ENCODE data around the gene AP1S3. TPM values are rescaled to one million over a fixed set of nuclear protein-coding genes. Genes with fewer than 3 reads are reported as not detected.

Gene AP1S3
- total RNA-seq, 4 donors from 2014 or later: 0.80 to 6.4 (median 1.7) TPM

GRCh38 chr2:223846515-223846914, 9.1 kb upstream of the AP1S3 start:
- 73 to 80% methylated on average over 1 of the region's 1 CpG for WGBS, 2 donors
- no peak for DNase-seq (ENCODE audit: low spot score in 2 of 2)
- intact Hi-C loops (cut with DNase I; ENCODE audit: low total_unique reads): no loop called here
- no peak overlapping the region for H3K4me3 ChIP-seq (ENCODE audit: low read depth, poor library complexity, severe bottlenecking)
- TF ChIP-seq CTCF (IDR thresholded peaks at IDR 0.05) (no peak), POLR2A (IDR thresholded peaks at IDR 0.05) (no peak)

DNA sequence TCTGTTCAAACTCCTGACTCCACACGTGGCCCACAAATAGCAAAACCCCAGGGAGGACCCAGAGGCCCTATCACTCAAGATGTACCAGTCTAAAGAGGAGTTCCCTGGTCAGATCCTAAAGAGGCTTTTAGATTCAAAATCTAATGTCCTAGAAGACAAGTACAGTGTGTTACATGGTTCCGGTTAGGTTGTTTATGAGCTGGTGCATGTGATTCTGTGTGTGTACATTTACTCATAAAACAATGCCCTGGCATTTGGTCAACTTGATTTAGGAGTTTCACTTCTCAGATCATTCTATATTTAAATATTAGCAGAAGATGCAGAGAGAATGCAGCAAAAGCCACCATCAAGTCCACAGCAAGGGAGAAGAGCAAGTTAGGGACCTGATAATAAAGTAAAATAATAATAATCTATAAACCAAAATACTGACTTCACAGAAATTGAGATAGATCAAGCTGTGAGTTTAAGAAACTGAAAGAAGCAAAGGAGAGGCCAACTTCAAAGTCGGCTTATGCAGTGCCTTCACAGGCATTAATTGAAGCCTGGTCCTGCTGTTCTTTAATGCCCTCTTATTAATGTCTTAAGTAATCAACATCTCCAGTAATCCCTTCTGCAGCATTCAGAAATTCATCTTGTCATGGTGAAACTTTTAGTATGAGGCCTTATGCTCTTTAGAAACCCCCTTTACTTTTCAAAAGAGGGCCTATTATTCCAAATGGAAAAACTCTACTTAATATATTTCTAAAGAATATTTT, 4.2 kb upstream of the AP1S3 start:
- no peak for DNase-seq (ENCODE audit: low spot score in 2 of 2)
- TF ChIP-seq CTCF (IDR thresholded peaks at IDR 0.05) (no peak), POLR2A (IDR thresholded peaks at IDR 0.05) (no peak)
- WGBS, 2 donors: 68 to 78% methylated on average over 3 of the region's 3 CpGs
- no peak overlapping the region for H3K4me3 ChIP-seq (ENCODE audit: low read depth, poor library complexity, severe bottlenecking)
- intact Hi-C loops (cut with DNase I; ENCODE audit: low total_unique reads): no loop called here

GRCh38 chr2:223835701-223836532, 1.5 kb downstream of the AP1S3 start:
- no peak for DNase-seq (ENCODE audit: low spot score in 2 of 2)
- no peak for TF ChIP-seq CTCF (IDR thresholded peaks at IDR 0.05)
- no peak for TF ChIP-seq POLR2A (IDR thresholded peaks at IDR 0.05)
- 74 to 83% methylated on average over 15 of the region's 15 CpGs for WGBS, 2 donors
- intact Hi-C loops (cut with DNase I; ENCODE audit: low total_unique reads): no loop called here
- no peak overlapping the region for H3K4me3 ChIP-seq (ENCODE audit: low read depth, poor library complexity, severe bottlenecking)

DNA sequence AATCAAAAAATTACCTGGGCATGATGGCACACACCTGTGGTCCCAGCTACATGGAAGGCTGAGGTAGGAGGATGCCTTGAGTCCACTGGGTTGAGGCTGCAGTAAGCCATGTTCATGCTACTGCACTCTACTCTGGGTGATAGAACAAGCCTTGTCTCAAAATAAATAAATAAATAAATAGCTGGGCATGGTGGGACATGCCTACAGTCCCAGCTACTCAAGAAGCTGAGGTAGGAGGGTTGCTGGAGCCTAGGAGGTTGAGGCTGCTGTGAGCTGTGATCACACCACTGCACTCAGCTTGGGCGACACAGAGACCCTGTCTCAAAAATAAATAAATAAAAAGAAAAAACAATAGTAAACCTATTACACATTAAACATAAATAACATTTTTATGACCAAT, 3.0 kb downstream of the AP1S3 start:
- no peak for TF ChIP-seq POLR2A (IDR thresholded peaks at IDR 0.05)
- TF ChIP-seq CTCF (IDR thresholded peaks at IDR 0.05): no peak
- 100% methylated on average over 1 of the region's 1 CpG for WGBS, 2 donors
- no peak for DNase-seq (ENCODE audit: low spot score in 2 of 2)
- intact Hi-C loops (cut with DNase I; ENCODE audit: low total_unique reads): no loop called here
- H3K4me3 ChIP-seq (ENCODE audit: low read depth, poor library complexity, severe bottlenecking): no peak overlapping the region

- TF ChIP-seq POLR2A (IDR thresholded peaks at IDR 0.05) (no peak), CTCF (IDR thresholded peaks at IDR 0.05) (no peak)
- no peak overlapping the region for H3K4me3 ChIP-seq (ENCODE audit: low read depth, poor library complexity, severe bottlenecking)
- no peak for DNase-seq (ENCODE audit: low spot score in 2 of 2)
- intact Hi-C loops (cut with DNase I; ENCODE audit: low total_unique reads): no loop called here
- 52 to 53% methylated on average over 8 of the region's 8 CpGs for WGBS, 2 donors
Observed at GRCh38 chr2:223832241-223832903, 5.0 kb downstream of the AP1S3 start.

Measured in lower leg skin (tissue), 4 donors.